NT2/D1 (cell line): Measurements from ENCODE around the gene RPTOR.

Experiments
- YY1 ChIP-seq: IDR thresholded peaks from 2 replicates; pipeline ENCODE4 v1.6.1; 2011; ENCODE audit not compliant: insufficient read length, insufficient read depth
- ZNF274 ChIP-seq: IDR thresholded peaks from 2 replicates; pipeline ENCODE4 v1.6.1; 2011; ENCODE audit warnings: mild to moderate bottlenecking, low read depth, low read length

- TF ChIP-seq YY1, result no peak
- TF ChIP-seq ZNF274, result no peak
These were observed 158.5 kb downstream of the RPTOR start for GRCh38 chr17:80703142-80703478.
